Stimulated activated CD8-positive, alpha-beta memory T cell treated with anti-CD3 and anti-CD28 coated beads, Interleukin-7, amount 100 ng/mL, for 4 hours (primary cell): ENCODE results near the gene FAM110C.
"Not testable (repeated sequence)": the region's sequence is repeated elsewhere in the genome, so short reads cannot be mapped to it uniquely, and the experiment has no call there.

Experiments
- DNase-seq, 2 donors: peaks; one replicate each; pipeline ENCODE4 v3.0.0-alpha.2; 2020; ENCODE audit warnings: low read depth in 2 of 2

Gene FAM110C, protein sequence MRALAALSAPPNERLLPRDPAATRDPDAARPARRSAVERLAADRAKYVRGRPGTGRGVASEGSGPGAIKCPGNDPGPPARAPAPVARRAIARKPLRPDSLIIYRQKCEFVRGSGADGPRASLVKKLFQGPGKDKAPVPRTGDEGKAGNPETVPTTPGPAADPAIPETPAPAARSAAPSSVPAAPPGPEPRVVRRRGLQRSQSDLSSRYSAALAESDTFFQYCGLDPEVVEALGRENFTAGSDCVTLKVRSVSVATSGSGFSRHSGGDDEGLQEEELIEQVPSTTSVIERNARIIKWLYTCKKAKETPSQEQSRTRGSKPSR

GRCh38 chr2:46471-47345 is at the start of gene FAM110C:
Gene FAM110C, minus strand, starts transcription at chr2:46505. Its CDS starts 120 bp downstream, at chr2:46385.
- DNase-seq, result peak; percentile 9 to 51

- no peak for DNase-seq
These were observed 46.0 kb upstream of the FAM110C start for GRCh38 chr2:92326-92725.

- DNase-seq, result no peak
These were observed 44.5 kb upstream of the FAM110C start for GRCh38 chr2:90645-91312.

- no peak for DNase-seq
These were observed 39.5 kb upstream of the FAM110C start for GRCh38 chr2:85761-86160.

GRCh38 chr2:84121-84520 is 37.8 kb upstream of the FAM110C start:
- DNase-seq, result no peak

DNA sequence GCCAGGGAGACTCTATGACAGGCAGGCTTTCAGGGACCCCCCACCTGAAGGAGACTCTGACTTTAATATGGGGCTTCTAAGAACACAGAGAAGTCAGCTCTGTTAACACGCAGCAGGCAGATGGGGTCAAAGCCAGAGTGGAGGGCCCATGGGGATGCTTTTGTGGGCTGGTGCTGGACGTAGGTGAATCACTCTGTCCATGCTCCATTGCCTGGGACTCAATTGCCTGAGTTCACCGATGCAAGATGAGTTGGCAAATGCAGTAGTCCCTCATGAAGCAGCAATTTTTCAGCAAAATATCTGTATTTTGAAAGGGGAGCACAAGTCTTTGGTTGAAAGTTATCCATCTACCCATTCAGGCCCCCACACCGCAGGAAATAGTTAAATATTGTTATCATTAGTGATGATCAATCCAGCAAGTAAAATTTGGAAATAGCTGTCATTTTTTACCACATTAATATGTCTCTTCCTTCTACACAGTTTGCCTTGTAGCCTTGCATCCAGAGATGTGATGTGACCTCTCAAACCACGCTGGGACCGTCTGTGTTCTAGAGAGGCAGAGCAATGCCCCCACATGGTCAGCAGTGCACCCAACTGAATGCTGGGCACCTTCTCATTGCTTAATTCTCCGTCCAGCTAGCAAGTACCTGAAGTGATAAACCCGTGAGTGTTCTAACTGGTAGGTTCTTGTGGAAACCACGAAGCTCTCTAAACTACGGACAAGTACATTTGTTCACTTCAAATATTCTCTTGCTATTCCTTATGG is 34.8 kb upstream of the FAM110C start:
- no peak for DNase-seq

DNA sequence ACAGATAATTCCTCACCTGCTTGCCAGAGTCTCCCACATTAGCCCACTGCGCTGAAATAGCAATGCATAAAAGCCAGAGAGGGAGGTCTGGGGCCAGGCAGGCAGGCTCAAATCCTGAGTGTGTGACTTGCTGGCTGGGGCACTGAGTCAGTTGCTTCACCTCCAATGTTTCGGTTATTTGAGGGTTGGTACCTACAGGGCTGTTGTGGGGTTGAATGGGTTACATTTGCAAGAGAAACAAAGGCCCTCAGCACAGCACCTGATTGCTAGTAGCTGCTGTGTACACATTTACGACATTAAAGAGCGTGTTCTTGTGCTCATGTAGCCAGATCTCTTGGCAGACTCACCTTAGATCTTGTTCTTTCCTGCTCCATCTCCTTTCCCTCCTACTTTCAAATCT is 34.1 kb upstream of the FAM110C start:
- DNase-seq, result no peak

DNA sequence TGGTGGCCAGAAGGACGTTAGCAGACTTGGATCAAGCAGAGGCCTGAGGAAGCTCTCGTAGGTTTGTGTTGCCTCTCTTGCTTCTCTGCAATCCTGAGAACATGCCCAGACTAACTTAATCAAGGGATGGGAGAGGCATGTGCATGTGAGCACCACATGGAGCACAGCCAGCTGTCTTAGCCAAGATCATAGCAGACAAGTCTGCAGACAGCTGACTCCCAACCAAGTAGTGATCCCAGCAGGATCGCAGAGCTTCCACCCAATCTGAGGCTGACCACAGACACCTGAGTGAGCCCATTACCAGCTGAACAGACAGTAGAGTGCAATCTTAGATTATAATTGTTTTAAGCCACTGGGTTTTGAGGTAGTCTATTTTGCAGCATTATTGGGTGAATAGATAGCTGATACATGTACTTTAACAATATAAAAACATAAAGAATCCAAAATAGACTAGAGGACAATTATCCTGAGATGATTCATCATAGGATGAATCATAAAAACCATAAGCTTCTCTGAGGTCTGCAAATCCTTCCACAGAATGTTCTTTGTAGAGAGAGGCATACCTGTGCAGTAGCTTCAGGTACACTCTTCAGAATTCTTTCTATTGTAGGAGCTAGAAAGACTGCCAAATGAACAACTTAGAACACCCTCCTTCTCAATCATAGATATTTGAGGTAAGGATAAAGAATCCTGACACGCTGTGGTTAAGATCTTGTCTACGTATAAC is 25.2 kb upstream of the FAM110C start:
- no peak for DNase-seq

DNA sequence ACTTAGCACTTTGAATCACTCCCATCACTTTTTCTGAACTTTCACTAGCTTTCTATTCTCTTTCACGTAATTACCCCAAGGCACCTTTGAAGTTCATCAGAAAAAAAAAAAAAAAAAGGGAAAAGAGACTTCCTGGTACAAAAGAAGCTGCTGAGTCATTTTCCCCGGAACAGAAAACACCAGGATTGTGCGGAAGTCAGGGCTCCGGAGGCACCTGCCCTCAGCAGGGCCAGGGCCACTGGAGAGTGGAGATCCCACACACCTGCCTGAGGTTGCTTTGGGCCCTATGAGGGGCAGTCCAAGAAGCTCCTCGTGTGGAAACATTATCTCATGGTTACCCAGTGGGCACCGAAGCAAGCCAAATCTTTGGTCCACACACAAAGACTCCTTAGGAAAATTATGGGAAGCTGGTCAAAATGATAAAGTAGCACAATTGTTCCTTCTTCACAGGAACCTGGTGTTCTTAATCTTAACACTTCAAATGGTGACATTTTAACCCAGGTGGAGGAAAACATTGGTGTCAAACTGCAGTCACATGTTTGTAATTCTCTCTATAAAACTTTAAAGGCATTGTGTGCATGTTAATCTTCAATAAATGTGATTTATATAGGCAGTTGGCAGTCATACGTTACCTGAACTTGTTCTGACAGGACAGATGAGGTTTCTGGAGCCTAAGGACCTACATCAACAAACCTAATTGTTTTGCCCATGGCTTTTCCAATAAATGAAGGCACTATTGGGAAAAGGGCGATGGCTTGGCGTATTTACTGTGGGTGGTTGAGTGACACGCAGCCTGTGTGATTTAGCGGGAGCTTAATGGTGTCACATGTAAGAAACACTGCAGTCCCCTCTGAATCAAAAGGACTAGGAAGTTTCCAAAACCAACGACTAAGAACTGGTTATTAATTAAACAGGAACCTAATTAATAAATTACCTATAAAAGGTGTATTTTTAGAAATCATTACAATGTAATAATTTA is 23.4 kb upstream of the FAM110C start:
- DNase-seq, result no peak

DNA sequence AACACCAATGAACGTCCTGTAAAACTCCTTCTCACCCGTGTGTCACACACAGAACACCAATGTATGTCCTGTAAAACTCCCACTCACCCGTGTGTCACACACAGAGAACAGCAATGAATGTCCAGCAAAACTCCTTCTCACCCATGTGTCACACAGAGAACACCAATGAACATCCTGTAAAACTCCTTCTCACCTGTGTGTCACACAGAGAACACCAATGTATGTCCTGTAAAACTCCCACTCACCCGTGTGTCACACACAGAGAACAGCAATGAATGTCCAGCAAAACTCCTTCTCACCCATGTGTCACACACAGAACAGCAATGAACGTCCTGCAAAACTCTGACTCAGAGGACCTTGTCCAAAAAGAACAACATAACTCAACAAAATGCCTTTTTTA is 22.3 kb upstream of the FAM110C start:
- not testable (repeated sequence) for DNase-seq

DNA sequence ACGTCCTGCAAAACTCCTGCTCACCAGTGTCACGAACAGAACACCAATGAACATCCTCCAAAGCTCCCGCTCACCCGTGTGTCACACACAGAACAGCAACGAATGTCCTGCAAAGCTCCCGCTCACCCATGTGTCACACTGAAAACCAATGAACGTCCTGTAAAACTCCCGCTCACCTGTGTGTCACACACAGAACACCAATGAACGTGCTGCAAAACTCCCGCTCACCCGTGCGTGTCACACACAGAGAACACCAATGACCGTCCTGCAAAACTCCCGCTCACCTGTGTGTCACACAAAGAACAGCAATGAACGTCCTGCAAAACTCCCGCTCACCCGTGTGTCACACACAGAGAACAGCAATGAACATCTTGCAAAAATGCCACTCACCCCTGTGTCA is 20.5 kb upstream of the FAM110C start:
- DNase-seq, result no peak

- no peak for DNase-seq
These were observed 18.8 kb upstream of the FAM110C start for GRCh38 chr2:65121-65520.

GRCh38 chr2:55587-56448 is 9.5 kb upstream of the FAM110C start:
- DNase-seq, result no peak

- DNase-seq, result no peak
These were observed 5.3 kb upstream of the FAM110C start for GRCh38 chr2:51613-52012.

GRCh38 chr2:47737-48136 is 1.4 kb upstream of the FAM110C start:
- no peak for DNase-seq

GRCh38 chr2:47346-47725 is 1.0 kb upstream of the FAM110C start:
- no peak for DNase-seq

- DNase-seq, result no peak
These were observed 204 bp downstream of the FAM110C start for GRCh38 chr2:46131-46470.

- DNase-seq, result no peak
These were observed 769 bp downstream of the FAM110C start for GRCh38 chr2:45342-46130.
